WTC11 (cell line): ENCODE results near the gene NWD2. TPM values are rescaled to one million over a fixed set of nuclear protein-coding genes. Genes with fewer than 3 reads are reported as not detected.

Experiments used
- ATAC-seq: fragments of 200-7000 bp; cut with Tn5 transposase; 2 replicates; pipeline ENCODE4 v1.10.0; 2021; ENCODE audit warnings: mild to moderate bottlenecking, moderate library complexity
- CTCF ChIA-PET: fragments of 300-600 bp; sonication (Branson Sonifier 250); formaldehyde crosslinking; loops from one replicate; lab custom pipeline; 2021; ENCODE audit warnings: antibody characterized with exemption; lab: Charles Lee
- POLR2A ChIA-PET: fragments of 350-600 bp; sonication (Branson Sonifier 250); formaldehyde crosslinking; loops from one replicate; lab custom pipeline; 2021; ENCODE audit warnings: antibody characterized with exemption; lab: Charles Lee
- DNase-seq: peaks from one replicate; pipeline ENCODE4 v3.0.0; 2021; ENCODE audit warnings: low spot score
- H3K27ac Mint-ChIP-seq: 2 replicates; pipeline ENCODE4 v1.8.0; 2021; ENCODE audit warnings: mixed read lengths
- H3K27me3 Mint-ChIP-seq: 2 replicates; pipeline ENCODE4 v1.8.0; 2021; ENCODE audit warnings: low read depth, mild to moderate bottlenecking, moderate library complexity, mixed read lengths
- H3K36me3 Mint-ChIP-seq: 2 replicates; pipeline ENCODE4 v1.8.0; 2021; ENCODE audit warnings: mixed read lengths
- H3K4me1 Mint-ChIP-seq: 2 replicates; pipeline ENCODE4 v1.8.0; 2022; ENCODE audit warnings: mixed read lengths
- H3K4me3 Mint-ChIP-seq: 2 replicates; pipeline ENCODE4 v1.8.0; 2021; ENCODE audit warnings: mild to moderate bottlenecking, moderate library complexity, mixed read lengths
- H3K9me3 Mint-ChIP-seq: 2 replicates; pipeline ENCODE4 v1.8.0; 2021; ENCODE audit warnings: mixed read lengths
- AFF4 ChIP-seq: sonication (generic); formaldehyde crosslinking; IDR thresholded peaks from 2 replicates; pipeline ENCODE4 v1.8.1; 2023; ENCODE audit warnings: mild to moderate bottlenecking, missing genetic modification reagents, borderline replicate concordance
- CREM ChIP-seq: sonication (generic); formaldehyde crosslinking; IDR thresholded peaks from 2 replicates; pipeline ENCODE4 v1.8.1; 2022; ENCODE audit warnings: mild to moderate bottlenecking, missing genetic modification reagents, moderate library complexity
- ELF4 ChIP-seq: sonication (generic); formaldehyde crosslinking; IDR thresholded peaks from 2 replicates; pipeline ENCODE4 v1.8.1; 2022; ENCODE audit warnings: low read depth, mild to moderate bottlenecking, moderate library complexity, missing genetic modification reagents
- FOXK1 ChIP-seq: sonication (generic); formaldehyde crosslinking; IDR thresholded peaks from 2 replicates; pipeline ENCODE4 v1.8.0; 2022; ENCODE audit warnings: mild to moderate bottlenecking, moderate library complexity, missing genetic modification reagents
- JUN ChIP-seq: sonication (generic); formaldehyde crosslinking; IDR thresholded peaks from 2 replicates; pipeline ENCODE4 v1.8.0; 2023; ENCODE audit warnings: mild to moderate bottlenecking, missing genetic modification reagents
- MXD4 ChIP-seq: fragments of 250-450 bp; sonication (Bioruptor Pico); IDR thresholded peaks from 2 replicates; pipeline ENCODE4 v1.8.0; 2021; ENCODE audit warnings: mild to moderate bottlenecking, moderate library complexity, borderline replicate concordance
- NFYB ChIP-seq: sonication (generic); formaldehyde crosslinking; conservative IDR thresholded peaks from 2 replicates; pipeline ENCODE4 v1.8.0; 2022; ENCODE audit warnings: low read depth, missing genetic modification reagents
- NR1H2 ChIP-seq: sonication (generic); formaldehyde crosslinking; IDR thresholded peaks from 2 replicates; pipeline ENCODE4 v1.9.0; 2021; ENCODE audit warnings: mild to moderate bottlenecking, moderate library complexity, missing genetic modification reagents
- TCF7 ChIP-seq: sonication (generic); formaldehyde crosslinking; IDR thresholded peaks from 2 replicates; pipeline ENCODE4 v1.8.0; 2022; ENCODE audit warnings: mild to moderate bottlenecking, low read depth, missing genetic modification reagents, moderate library complexity
- USF1 ChIP-seq: sonication (generic); formaldehyde crosslinking; IDR thresholded peaks from 2 replicates; pipeline ENCODE4 v1.8.0; 2022; ENCODE audit warnings: mild to moderate bottlenecking, missing genetic modification reagents
- ZBTB43 ChIP-seq: sonication (generic); formaldehyde crosslinking; IDR thresholded peaks from 2 replicates; pipeline ENCODE4 v1.8.1; 2023; ENCODE audit warnings: mild to moderate bottlenecking, missing genetic modification reagents
- ZNF232 ChIP-seq: sonication (generic); formaldehyde crosslinking; IDR thresholded peaks from 2 replicates; pipeline ENCODE4 v1.8.0; 2022; ENCODE audit warnings: mild to moderate bottlenecking, missing genetic modification reagents
- ZNF281 ChIP-seq: sonication (generic); formaldehyde crosslinking; IDR thresholded peaks from 2 replicates; pipeline ENCODE4 v1.8.0; 2023; ENCODE audit warnings: mild to moderate bottlenecking, missing genetic modification reagents
- ZNF396 ChIP-seq: fragments of 250-450 bp; sonication (Bioruptor Pico); IDR thresholded peaks from 2 replicates; pipeline ENCODE4 v1.8.0; 2021; ENCODE audit warnings: mild to moderate bottlenecking, moderate library complexity, borderline replicate concordance
- ZNF425 ChIP-seq: fragments of 250-450 bp; sonication (Bioruptor Pico); conservative IDR thresholded peaks from 2 replicates; pipeline ENCODE4 v1.9.0; 2021; ENCODE audit warnings: mild to moderate bottlenecking
- total RNA-seq: library from RNA; stranded (reverse); gene quantifications from 3 replicates; pipeline ENCODE4 v1.2.3, GENCODE V29; 2021

NWD2 gene
- total RNA-seq, 1 experiment from 2014 or later = 0.07 TPM

GRCh38 chr4:37438564-37439279 is 194.2 kb downstream of the NWD2 start (continued):
- TF ChIP-seq AFF4 = no peak
- no peak for TF ChIP-seq ELF4 (CRISPR knock-in tag)
- TF ChIP-seq NR1H2 (CRISPR knock-in tag) = no peak
- TF ChIP-seq CREM (CRISPR knock-in tag) = no peak
- no peak for TF ChIP-seq NFYB (CRISPR knock-in tag)
- TF ChIP-seq FOXK1 (CRISPR knock-in tag) = no peak
- TF ChIP-seq USF1 (CRISPR knock-in tag) = no peak
- TF ChIP-seq, all 79 proteins: peak for 0

- H3K9me3 Mint-ChIP-seq = peaks cover 5% of the 10 kb centered on the region
- no peak for ATAC-seq
- CTCF ChIA-PET = no interaction called here
- H3K4me1 Mint-ChIP-seq = no peaks in the 10 kb centered on the region
- no peaks in the 10 kb centered on the region for H3K36me3 Mint-ChIP-seq
- H3K4me3 Mint-ChIP-seq = no peak overlapping the region
- H3K27me3 Mint-ChIP-seq = no peaks in the 10 kb centered on the region
- TF ChIP-seq ZNF425 (CRISPR knock-in tag) (no peak), ZNF396 (CRISPR knock-in tag) (no peak), TCF7 (CRISPR knock-in tag) (no peak), ZNF281 (CRISPR knock-in tag) (no peak), ZBTB43 (CRISPR knock-in tag) (no peak), MXD4 (CRISPR knock-in tag) (no peak), ZNF232 (no peak), ELF4 (CRISPR knock-in tag) (no peak), JUN (CRISPR knock-in tag) (no peak)
- TF ChIP-seq, all 79 proteins: peak for 0
- POLR2A ChIA-PET = no interaction called here
- no peak for DNase-seq
- H3K27ac Mint-ChIP-seq = no peak overlapping the region
Measured at GRCh38 chr4:37439809-37440474, 195.4 kb downstream of the NWD2 start.
